Measurements from ENCODE around the gene ROBO2. TPM values are rescaled to one million over a fixed set of nuclear protein-coding genes. Genes with fewer than 3 reads are reported as not detected.

ROBO2 gene
- total and polyA plus RNA-seq, 10 of the 15 experiments (the other 5 are each of a cell fraction or from before 2014, with no cell fraction given): 0.22 to 2.5 (median 0.81) TPM

- ATAC-seq (peak; percentile 19), DNase-seq (ENCODE audit: low read depth, low spot score) (no peak), FAIRE-seq (no peak)
- H2AFZ ChIP-seq (ENCODE audit: control insufficient read depth, low read depth, low read length): no peak overlapping the region
- H3K27ac ChIP-seq (ENCODE audit: control insufficient read depth, insufficient read depth): no peak overlapping the region
- no TSS peak for BruUV-seq (replicated peaks)
- no peaks in the 10 kb centered on the region for H3K36me3 ChIP-seq (ENCODE audit: control insufficient read depth in 2 of 2, insufficient read depth in 2 of 2, low read length in 1 of 2)
- ChIA-PET RAD21 (ENCODE audit: unreplicated experiment) (no interaction called here), POLR2A (no interaction called here), SMC1A (ENCODE audit: uncharacterized antibody, unreplicated experiment) (no interaction called here), CTCF (no interaction called here)
- TF ChIP-seq ESRRA (IDR thresholded peaks at IDR 0.05; ENCODE audit: low read length) (no peak), BACH1 (IDR thresholded peaks at IDR 0.05; ENCODE audit: borderline replicate concordance) (no peak), ZZZ3 (IDR thresholded peaks at IDR 0.05; ENCODE audit: control insufficient read depth, insufficient read length, low read depth) (no peak), SREBF2 (IDR thresholded peaks at IDR 0.05; ENCODE audit: low read length) (no peak), KDM1A (IDR thresholded peaks at IDR 0.05; ENCODE audit: borderline replicate concordance) (no peak), EZH2 (IDR thresholded peaks at IDR 0.05; ENCODE audit: borderline replicate concordance, control insufficient read depth, low read depth, low read length) (no peak), ASH2L (IDR thresholded peaks at IDR 0.05; ENCODE audit: borderline replicate concordance, low read depth) (no peak), SUZ12 (IDR thresholded peaks at IDR 0.05; ENCODE audit: unreplicated experiment) (no peak), FOXM1 (IDR thresholded peaks at IDR 0.05; ENCODE audit: low read depth, low read length) (no peak), RELB (IDR thresholded peaks at IDR 0.05; ENCODE audit: low read depth) (no peak), TCF3 (IDR thresholded peaks at IDR 0.05; ENCODE audit: borderline replicate concordance, insufficient read depth, low read depth, low read length) (no peak)
- TF ChIP-seq, protein P1, sequence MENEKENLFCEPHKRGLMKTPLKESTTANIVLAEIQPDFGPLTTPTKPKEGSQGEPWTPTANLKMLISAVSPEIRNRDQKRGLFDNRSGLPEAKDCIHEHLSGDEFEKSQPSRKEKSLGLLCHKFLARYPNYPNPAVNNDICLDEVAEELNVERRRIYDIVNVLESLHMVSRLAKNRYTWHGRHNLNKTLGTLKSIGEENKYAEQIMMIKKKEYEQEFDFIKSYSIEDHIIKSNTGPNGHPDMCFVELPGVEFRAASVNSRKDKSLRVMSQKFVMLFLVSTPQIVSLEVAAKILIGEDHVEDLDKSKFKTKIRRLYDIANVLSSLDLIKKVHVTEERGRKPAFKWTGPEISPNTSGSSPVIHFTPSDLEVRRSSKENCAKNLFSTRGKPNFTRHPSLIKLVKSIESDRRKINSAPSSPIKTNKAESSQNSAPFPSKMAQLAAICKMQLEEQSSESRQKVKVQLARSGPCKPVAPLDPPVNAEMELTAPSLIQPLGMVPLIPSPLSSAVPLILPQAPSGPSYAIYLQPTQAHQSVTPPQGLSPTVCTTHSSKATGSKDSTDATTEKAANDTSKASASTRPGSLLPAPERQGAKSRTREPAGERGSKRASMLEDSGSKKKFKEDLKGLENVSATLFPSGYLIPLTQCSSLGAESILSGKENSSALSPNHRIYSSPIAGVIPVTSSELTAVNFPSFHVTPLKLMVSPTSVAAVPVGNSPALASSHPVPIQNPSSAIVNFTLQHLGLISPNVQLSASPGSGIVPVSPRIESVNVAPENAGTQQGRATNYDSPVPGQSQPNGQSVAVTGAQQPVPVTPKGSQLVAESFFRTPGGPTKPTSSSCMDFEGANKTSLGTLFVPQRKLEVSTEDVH (IDR thresholded peaks at IDR 0.05; ENCODE audit: low read depth, partially characterized antibody): no peak
- H3K27me3 ChIP-seq (replicated peaks in 1 of 2; ENCODE audit: control insufficient read depth in 2 of 2, insufficient read depth in 2 of 2, low read length in 1 of 2): no peaks in the 10 kb centered on the region
- H3K4me2 ChIP-seq (ENCODE audit: control insufficient read depth, insufficient read depth): no peak overlapping the region
- H3K4me3 ChIP-seq: no peak overlapping the region
- H4K20me1 ChIP-seq (ENCODE audit: control insufficient read depth, insufficient read depth): no peaks in the 10 kb centered on the region
- WGBS (ENCODE audit: insufficient coverage, insufficient replicate concordance, low lambda C conversion rate, missing lambda C conversion rate): 32% methylated on average over 9 of the region's 9 CpGs
- no peaks in the 10 kb centered on the region for H3K9me3 ChIP-seq (replicated peaks; ENCODE audit: control insufficient read depth, insufficient read depth, low read length)
- intact Hi-C loops (cut with micrococcal nuclease; ENCODE audit: unreplicated experiment) (no loop called here), in situ Hi-C loops (cut with MboI) (no loop called here)
- no peak overlapping the region for H3K9ac ChIP-seq (ENCODE audit: control insufficient read depth, insufficient read depth, low read length)
- H3K79me2 ChIP-seq (ENCODE audit: control insufficient read depth, insufficient read depth, low read length): no peaks in the 10 kb centered on the region
- no peaks in the 10 kb centered on the region for H3K4me1 ChIP-seq (ENCODE audit: control insufficient read depth, insufficient read depth, low read length)
Measured at GRCh38 chr3:77601823-77602415, 562.0 kb downstream of the ROBO2 start.

All from GM12878 (cell line).